ENCODE measurements around the gene AGAP1. TPM values are rescaled to one million over a fixed set of nuclear protein-coding genes. Genes with fewer than 3 reads are reported as not detected.
"Not testable (repeated sequence)": the region's sequence is repeated elsewhere in the genome, so short reads cannot be mapped to it uniquely, and the experiment has no call there.

AGAP1 gene
- total RNA-seq, 4 donors from 2014 or later: 33.7 to 55.2 (median 37.5) TPM

DNA sequence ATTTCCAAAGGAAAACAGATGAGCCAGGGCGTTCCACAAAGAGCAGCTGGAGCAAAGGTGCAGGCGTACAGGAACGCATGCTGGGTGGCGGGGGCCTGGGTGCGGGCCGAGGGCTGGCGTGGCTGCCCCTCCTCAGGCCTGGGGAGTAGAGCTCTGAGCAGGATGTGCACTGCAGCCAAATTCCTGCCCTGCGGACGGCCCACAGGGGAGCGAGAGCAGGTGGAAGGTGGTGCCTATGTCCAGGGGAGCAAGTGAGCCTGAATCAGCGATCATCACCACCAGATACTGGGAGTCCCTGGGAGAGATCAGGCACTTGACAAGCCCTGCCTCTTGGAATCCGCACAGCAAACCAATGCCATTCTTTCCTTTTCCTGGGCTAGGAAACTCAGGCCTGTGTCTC, 568.1 kb downstream of the AGAP1 start:
- Histone ChIP-seq H3K27ac (no peak overlapping the region), H3K27me3 (no peaks in the 10 kb centered on the region), H3K36me3 (peaks cover 0 to 25% of the 10 kb centered on the region in 2 donors), H3K4me1 (no peaks in the 10 kb centered on the region), H3K9me3 (peaks cover 0 to 5% (median 0%) of the 10 kb centered on the region in 3 donors), H3K4me3 (no peak overlapping the region)
- no peak for ATAC-seq
- TF ChIP-seq POLR2A (IDR thresholded peaks at IDR 0.05) (no peak), POLR2AphosphoS5 (IDR thresholded peaks at IDR 0.05) (no peak)
- TF ChIP-seq, protein P1, sequence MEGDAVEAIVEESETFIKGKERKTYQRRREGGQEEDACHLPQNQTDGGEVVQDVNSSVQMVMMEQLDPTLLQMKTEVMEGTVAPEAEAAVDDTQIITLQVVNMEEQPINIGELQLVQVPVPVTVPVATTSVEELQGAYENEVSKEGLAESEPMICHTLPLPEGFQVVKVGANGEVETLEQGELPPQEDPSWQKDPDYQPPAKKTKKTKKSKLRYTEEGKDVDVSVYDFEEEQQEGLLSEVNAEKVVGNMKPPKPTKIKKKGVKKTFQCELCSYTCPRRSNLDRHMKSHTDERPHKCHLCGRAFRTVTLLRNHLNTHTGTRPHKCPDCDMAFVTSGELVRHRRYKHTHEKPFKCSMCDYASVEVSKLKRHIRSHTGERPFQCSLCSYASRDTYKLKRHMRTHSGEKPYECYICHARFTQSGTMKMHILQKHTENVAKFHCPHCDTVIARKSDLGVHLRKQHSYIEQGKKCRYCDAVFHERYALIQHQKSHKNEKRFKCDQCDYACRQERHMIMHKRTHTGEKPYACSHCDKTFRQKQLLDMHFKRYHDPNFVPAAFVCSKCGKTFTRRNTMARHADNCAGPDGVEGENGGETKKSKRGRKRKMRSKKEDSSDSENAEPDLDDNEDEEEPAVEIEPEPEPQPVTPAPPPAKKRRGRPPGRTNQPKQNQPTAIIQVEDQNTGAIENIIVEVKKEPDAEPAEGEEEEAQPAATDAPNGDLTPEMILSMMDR (IDR thresholded peaks at IDR 0.05): no peak
- WGBS, 2 donors (ENCODE audit: low coverage in 1 of 2): 65 to 90% methylated on average over 5 to 7 of the region's 12 CpGs

DNA sequence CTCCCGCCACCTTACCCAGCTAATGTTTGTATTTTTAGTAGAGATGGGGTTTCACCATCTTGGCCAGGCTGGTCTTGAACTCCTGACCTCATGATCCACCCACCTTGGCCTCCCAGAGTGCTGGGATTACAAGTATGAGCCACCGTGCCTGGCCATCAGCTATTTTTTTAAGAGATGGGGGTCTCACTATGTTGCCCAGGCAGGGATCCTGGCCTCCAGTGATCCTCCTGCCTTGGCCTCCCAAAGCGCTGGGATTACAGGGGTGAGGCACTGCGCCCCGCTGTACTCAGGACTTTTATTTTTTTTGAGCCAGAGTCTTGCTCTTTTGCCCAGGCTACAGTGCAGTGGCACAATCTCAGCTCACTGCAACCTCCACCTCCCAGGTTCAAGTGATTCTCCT, 569.0 kb downstream of the AGAP1 start:
- no CpG with 5 or more reads among the region's 5 CpGs for WGBS, 2 donors (ENCODE audit: low coverage in 1 of 2)
- ATAC-seq, H3K27ac ChIP-seq, H3K4me3 ChIP-seq, H3K27me3 ChIP-seq, H3K4me1 ChIP-seq, H3K9me3 ChIP-seq: not testable (repeated sequence)
- peaks cover 0 to 27% of the 10 kb centered on the region in 2 donors for H3K36me3 ChIP-seq

DNA sequence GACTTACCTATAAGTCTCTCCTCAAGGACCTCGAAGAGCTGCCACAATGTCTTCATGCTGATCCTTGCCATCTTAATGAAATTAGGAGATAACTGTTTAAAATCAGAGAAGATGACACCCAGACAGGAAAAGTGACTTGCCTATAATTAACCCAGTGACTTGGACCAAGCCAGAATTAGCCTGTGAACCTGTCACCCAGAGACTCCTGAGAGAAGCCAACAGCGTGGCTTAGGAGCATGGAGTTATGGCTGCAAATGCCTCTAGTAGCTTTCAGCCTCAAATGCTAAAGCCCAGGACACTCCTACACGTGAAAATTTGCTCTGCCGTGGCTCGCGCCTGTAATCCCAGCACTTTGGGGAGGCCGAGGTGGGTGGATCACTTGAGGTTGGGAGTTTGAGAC, 570.2 kb downstream of the AGAP1 start:
- H3K36me3 ChIP-seq: peaks cover 0 to 25% of the 10 kb centered on the region in 2 donors
- TF ChIP-seq POLR2A (IDR thresholded peaks at IDR 0.05) (no peak), POLR2AphosphoS5 (IDR thresholded peaks at IDR 0.05) (no peak), EP300 (IDR thresholded peaks at IDR 0.05) (no peak)
- TF ChIP-seq, protein P1 (IDR thresholded peaks at IDR 0.05): no peak
- H3K4me3 ChIP-seq: no peak overlapping the region
- WGBS, 2 donors (ENCODE audit: low coverage in 1 of 2): 92 to 100% methylated on average over 2 of the region's 7 CpGs
- no peaks in the 10 kb centered on the region for H3K9me3 ChIP-seq
- H3K27ac ChIP-seq: no peak overlapping the region
- no peak for ATAC-seq
- H3K27me3 ChIP-seq: no peaks in the 10 kb centered on the region
- H3K4me1 ChIP-seq: no peaks in the 10 kb centered on the region

DNA sequence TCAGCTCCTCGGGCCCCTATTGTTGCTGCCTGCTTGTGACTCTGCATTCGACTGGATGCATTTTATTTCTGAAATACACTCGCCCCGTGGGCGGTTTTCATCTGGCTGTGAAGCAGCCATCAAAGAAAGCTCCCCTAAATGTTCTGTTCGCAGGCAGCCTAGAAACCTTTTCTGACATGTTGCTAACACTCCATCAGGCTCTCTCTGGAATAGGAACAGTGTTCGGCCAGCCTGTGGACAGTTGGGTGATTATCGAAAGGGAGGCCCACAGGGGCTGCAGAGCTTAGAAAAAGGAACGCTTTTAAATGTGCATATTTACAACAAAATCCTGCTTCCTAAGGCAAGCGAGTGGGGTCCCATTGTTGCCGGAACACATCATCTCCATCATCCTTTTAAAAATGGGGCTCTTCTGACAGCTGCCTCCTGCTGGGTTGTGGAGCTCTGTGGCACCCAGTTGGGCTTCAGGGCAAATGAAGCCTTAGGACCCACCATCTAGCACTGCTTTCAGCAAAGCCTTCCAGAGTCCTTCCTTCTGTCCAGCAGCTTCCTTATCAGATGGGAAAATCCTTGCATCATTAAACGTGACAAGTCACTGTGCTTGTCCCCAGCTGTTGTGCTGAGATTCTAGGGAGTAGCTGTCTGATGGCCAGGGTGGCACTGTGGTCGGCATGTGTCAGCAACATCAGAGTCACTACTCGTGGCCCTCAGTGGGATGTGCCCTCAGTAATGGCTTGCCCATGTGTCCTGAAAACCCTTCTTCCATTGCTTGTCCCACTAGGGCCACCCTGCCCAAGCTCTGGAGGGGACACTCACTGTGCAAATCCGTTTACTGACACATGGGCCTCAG, 571.7 kb downstream of the AGAP1 start:
- H3K27me3 ChIP-seq: no peaks in the 10 kb centered on the region
- no peak overlapping the region for H3K4me3 ChIP-seq
- no peaks in the 10 kb centered on the region for H3K4me1 ChIP-seq
- no peak overlapping the region for H3K27ac ChIP-seq
- no peaks in the 10 kb centered on the region for H3K9me3 ChIP-seq
- 94 to 96% methylated on average over 5 to 11 of the region's 15 CpGs for WGBS, 2 donors (ENCODE audit: low coverage in 1 of 2)
- ATAC-seq: no peak
- TF ChIP-seq POLR2A (IDR thresholded peaks at IDR 0.05): no peak
- no peak for TF ChIP-seq POLR2AphosphoS5 (IDR thresholded peaks at IDR 0.05)
- H3K36me3 ChIP-seq: peaks cover 0 to 35% of the 10 kb centered on the region in 2 donors

DNA sequence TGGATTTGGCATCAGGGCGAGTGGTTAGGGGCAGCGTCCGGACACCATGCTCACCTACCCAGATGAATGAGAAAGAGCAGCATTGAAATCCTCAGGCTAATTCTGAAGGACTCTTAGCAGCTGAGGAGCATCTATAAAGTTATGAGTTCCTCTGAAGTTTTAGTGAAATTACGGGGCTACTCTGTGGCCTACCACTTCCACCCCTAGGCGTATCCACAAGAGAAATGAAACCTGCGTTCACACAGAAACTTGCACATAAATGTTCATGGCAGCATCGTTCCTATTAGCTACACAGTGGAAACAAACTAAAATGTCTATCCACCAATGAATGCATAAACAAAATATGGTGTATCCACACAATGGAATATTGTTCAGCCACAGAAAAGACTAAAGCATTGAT, 576.4 kb downstream of the AGAP1 start:
- Histone ChIP-seq H3K27me3 (no peaks in the 10 kb centered on the region), H3K36me3 (peaks cover 0 to 33% of the 10 kb centered on the region in 2 donors), H3K9me3 (no peaks in the 10 kb centered on the region), H3K4me1 (no peaks in the 10 kb centered on the region), H3K4me3 (no peak overlapping the region), H3K27ac (no peak overlapping the region)
- ATAC-seq: no peak
- TF ChIP-seq POLR2A (IDR thresholded peaks at IDR 0.05) (no peak), POLR2AphosphoS5 (IDR thresholded peaks at IDR 0.05) (no peak), EP300 (IDR thresholded peaks at IDR 0.05) (no peak)
- TF ChIP-seq, protein P1 (IDR thresholded peaks at IDR 0.05): no peak
- 94 to 100% methylated on average over 4 to 6 of the region's 7 CpGs for WGBS, 2 donors (ENCODE audit: low coverage in 1 of 2)

DNA sequence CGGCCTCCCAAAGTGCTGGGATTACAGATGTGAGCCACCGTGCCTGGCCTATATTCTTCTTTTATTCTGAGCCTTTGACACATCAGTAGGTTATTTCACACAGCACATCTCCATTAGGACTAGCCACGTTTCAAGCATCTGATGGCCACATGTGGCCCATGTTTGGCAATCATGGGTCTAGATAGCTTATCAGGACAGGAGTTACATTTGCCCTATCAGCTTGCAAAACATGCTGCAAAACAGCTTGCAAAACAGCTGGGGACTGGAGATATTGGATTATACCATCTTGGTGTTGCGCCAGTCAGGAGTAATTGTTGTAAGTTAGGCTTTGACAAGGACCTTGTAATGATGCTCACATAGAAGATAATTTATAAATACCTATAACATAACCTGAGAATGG, 579.4 kb downstream of the AGAP1 start:
- ATAC-seq: no peak
- H3K36me3 ChIP-seq: peaks cover 0 to 28% of the 10 kb centered on the region in 2 donors
- H3K4me1 ChIP-seq: no peaks in the 10 kb centered on the region
- H3K27ac ChIP-seq: no peak overlapping the region
- no peaks in the 10 kb centered on the region for H3K27me3 ChIP-seq
- H3K4me3 ChIP-seq: no peak overlapping the region
- WGBS, 2 donors (ENCODE audit: low coverage in 1 of 2): 78% methylated on average over 3 to 4 of the region's 4 CpGs
- TF ChIP-seq POLR2AphosphoS5 (IDR thresholded peaks at IDR 0.05) (no peak), POLR2A (IDR thresholded peaks at IDR 0.05) (no peak), EP300 (IDR thresholded peaks at IDR 0.05) (no peak)
- TF ChIP-seq, protein P1 (IDR thresholded peaks at IDR 0.05): no peak
- H3K9me3 ChIP-seq: no peaks in the 10 kb centered on the region
